ENCODE measurements around the gene SECISBP2.

Gene SECISBP2

GRCh38 chr9:89347651-89348050 lies 29.4 kb downstream of the SECISBP2 start:
- DNase-seq (ENCODE audit: low spot score), result no peak

GRCh38 chr9:89349607-89350006 lies 31.3 kb downstream of the SECISBP2 start:
- DNase-seq (ENCODE audit: low spot score), result no peak

GRCh38 chr9:89350988-89351557 lies 32.8 kb downstream of the SECISBP2 start:
- no peak for DNase-seq (ENCODE audit: low spot score)

GRCh38 chr9:89351584-89352300 lies 33.4 kb downstream of the SECISBP2 start:
- DNase-seq (ENCODE audit: low spot score), result no peak

GRCh38 chr9:89352451-89352850 lies 34.2 kb downstream of the SECISBP2 start:
- DNase-seq (ENCODE audit: low spot score), result no peak

GRCh38 chr9:89352874-89353649 lies 34.8 kb downstream of the SECISBP2 start:
- DNase-seq (ENCODE audit: low spot score), result no peak

- DNase-seq (ENCODE audit: low spot score), result peak; percentile 8
These were observed 35.7 kb downstream of the SECISBP2 start for GRCh38 chr9:89353989-89354388.

- no peak for DNase-seq (ENCODE audit: low spot score)
These were observed 36.2 kb downstream of the SECISBP2 start for GRCh38 chr9:89354471-89354870.

GRCh38 chr9:89356782-89357181 lies 38.5 kb downstream of the SECISBP2 start:
- no peak for DNase-seq (ENCODE audit: low spot score)

- no peak for DNase-seq (ENCODE audit: low spot score)
These were observed 39.3 kb downstream of the SECISBP2 start for GRCh38 chr9:89357331-89358197.

GRCh38 chr9:89358376-89358916 lies 40.1 kb downstream of the SECISBP2 start:
- no peak for DNase-seq (ENCODE audit: low spot score)

- no peak for DNase-seq (ENCODE audit: low spot score)
These were observed 40.7 kb downstream of the SECISBP2 start for GRCh38 chr9:89358985-89359384.

- no peak for DNase-seq (ENCODE audit: low spot score)
These were observed 41.5 kb downstream of the SECISBP2 start for GRCh38 chr9:89359751-89360261.

- DNase-seq (ENCODE audit: low spot score), result no peak
These were observed 42.2 kb downstream of the SECISBP2 start for GRCh38 chr9:89360465-89360864.

GRCh38 chr9:89361031-89361430 lies 42.7 kb downstream of the SECISBP2 start:
- DNase-seq (ENCODE audit: low spot score), result no peak

- no peak for DNase-seq (ENCODE audit: low spot score)
These were observed 43.7 kb downstream of the SECISBP2 start for GRCh38 chr9:89361816-89362646.

- DNase-seq (ENCODE audit: low spot score), result no peak
These were observed 44.5 kb downstream of the SECISBP2 start for GRCh38 chr9:89362647-89363310.

GRCh38 chr9:89363311-89363670 lies 45.0 kb downstream of the SECISBP2 start:
- DNase-seq (ENCODE audit: low spot score), result no peak

GRCh38 chr9:89363921-89364665 lies 45.8 kb downstream of the SECISBP2 start:
- no peak for DNase-seq (ENCODE audit: low spot score)
